ENCODE data around the gene TSPEAR. TPM values are rescaled to one million over a fixed set of nuclear protein-coding genes. Genes with fewer than 3 reads are reported as not detected.

Gene TSPEAR
- total and polyA plus RNA-seq, 7 donors: not detected

DNA sequence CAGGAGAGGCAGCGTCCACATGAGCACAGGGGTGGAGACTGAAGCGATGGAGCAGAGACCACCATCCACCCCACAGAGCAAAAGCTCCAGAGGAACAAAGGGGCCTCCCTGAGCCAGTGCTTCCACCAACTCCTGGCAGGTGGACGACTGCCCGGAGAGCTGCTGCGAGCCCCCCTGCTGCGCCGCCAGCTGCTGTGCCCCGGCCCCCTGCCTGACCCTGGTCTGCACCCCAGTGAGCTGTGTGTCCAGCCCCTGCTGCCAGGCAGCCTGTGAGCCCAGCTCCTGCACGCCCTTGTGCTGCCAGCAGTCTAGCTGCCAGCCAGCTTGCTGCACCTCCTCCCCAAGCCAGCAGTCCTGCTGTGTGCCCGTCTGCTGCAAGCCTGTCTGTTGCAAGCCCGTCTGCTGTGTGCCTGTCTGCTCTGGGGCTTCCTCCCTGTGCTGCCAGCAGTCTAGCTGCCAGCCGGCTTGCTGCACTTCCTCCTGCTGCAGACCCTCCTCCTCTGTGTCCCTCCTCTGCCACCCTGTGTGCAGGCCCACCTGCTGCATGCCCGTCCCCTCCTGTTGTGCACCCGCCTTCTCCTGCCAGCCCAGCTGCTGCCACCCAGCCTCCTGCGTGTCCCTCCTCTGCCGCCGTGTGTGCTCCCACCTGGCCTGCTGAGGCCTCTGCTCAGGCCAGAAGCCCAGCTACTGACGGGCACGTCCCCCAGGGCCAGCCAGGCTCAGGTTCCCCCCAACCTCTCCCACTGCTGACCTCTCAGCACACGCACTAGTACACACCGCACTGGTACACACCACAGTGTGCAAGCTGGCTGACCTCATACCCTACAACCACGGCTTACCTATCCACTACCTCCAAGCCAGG lies 9.0 kb downstream of the TSPEAR start:
- no peaks in the 10 kb centered on the region for H3K4me1 ChIP-seq
- intact Hi-C loops (cut with DNase I): no loop called here
- H3K9me3 ChIP-seq: no peaks in the 10 kb centered on the region
- H3K27me3 ChIP-seq (ENCODE audit: insufficient read depth in 3 of 3, low read length in 2 of 3): peaks cover 5 to 92% (median 46%) of the 10 kb centered on the region in 3 donors
- TF ChIP-seq, protein P1, sequence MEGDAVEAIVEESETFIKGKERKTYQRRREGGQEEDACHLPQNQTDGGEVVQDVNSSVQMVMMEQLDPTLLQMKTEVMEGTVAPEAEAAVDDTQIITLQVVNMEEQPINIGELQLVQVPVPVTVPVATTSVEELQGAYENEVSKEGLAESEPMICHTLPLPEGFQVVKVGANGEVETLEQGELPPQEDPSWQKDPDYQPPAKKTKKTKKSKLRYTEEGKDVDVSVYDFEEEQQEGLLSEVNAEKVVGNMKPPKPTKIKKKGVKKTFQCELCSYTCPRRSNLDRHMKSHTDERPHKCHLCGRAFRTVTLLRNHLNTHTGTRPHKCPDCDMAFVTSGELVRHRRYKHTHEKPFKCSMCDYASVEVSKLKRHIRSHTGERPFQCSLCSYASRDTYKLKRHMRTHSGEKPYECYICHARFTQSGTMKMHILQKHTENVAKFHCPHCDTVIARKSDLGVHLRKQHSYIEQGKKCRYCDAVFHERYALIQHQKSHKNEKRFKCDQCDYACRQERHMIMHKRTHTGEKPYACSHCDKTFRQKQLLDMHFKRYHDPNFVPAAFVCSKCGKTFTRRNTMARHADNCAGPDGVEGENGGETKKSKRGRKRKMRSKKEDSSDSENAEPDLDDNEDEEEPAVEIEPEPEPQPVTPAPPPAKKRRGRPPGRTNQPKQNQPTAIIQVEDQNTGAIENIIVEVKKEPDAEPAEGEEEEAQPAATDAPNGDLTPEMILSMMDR (IDR thresholded peaks at IDR 0.05): no peak
- no peak overlapping the region for H3K27ac ChIP-seq
- H3K36me3 ChIP-seq (ENCODE audit: insufficient read depth in 1 of 2, low read depth in 1 of 2): no peaks in the 10 kb centered on the region
- H3K4me3 ChIP-seq: no peak overlapping the region
- 30 to 47% (median 42%) methylated on average over 18 to 21 of the region's 22 CpGs for WGBS, 3 donors
- DNase-seq (peak in 1 of 2 donors; percentile 35), ATAC-seq (no peak)

DNA sequence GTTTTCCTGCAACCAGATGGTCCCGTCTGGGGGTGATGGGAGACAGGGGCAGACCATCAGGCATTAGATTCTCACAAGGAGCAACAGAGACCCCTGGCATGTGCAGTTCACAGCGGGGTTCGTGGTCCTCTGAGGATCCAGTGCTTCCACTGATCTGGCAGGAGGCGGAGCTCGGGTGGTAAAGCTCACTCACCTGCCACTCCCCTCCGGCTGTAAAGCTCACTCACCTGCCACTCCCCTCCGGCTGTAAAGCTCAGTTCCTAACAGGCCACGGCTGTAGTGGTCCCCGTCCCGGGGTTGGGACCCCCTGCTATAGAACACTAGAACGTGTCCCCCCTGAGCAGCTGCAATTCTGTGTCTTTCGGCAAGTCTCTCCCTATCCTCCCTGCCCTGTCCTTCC lies 9.8 kb downstream of the TSPEAR start:
- Histone ChIP-seq H3K27me3 (ENCODE audit: insufficient read depth in 3 of 3, low read length in 2 of 3) (peaks cover 5 to 87% (median 41%) of the 10 kb centered on the region in 3 donors), H3K4me3 (no peak overlapping the region), H3K36me3 (ENCODE audit: insufficient read depth in 1 of 2, low read depth in 1 of 2) (no peaks in the 10 kb centered on the region), H3K27ac (no peak overlapping the region), H3K9me3 (no peaks in the 10 kb centered on the region), H3K4me1 (no peaks in the 10 kb centered on the region)
- TF ChIP-seq, protein P1 (IDR thresholded peaks at IDR 0.05): no peak
- intact Hi-C loops (cut with DNase I): no loop called here
- WGBS, 3 donors: 11 to 16% (median 14%) methylated on average over 11 to 12 of the region's 12 CpGs
- ATAC-seq: no peak
- no peak for DNase-seq

DNA sequence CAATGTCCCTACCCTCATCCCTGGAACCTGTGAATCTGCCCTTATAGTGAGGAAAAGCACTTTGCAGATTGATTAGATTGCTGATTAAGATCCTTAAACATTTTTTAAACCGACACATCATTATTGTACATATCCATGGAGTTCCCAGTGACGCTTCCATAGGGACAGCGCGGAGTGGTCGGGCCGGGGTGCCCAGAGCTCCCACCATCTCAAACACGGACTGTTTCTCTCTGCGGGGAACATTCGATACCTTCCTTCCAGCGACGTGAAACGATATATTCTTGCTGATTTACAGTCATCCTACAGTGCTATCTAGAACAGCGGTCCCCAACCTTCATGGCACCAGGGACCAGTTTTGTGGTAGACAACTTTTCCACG lies 10.4 kb downstream of the TSPEAR start:
- peaks cover 5 to 87% (median 36%) of the 10 kb centered on the region in 3 donors for H3K27me3 ChIP-seq (ENCODE audit: insufficient read depth in 3 of 3, low read length in 2 of 3)
- TF ChIP-seq, protein P1 (IDR thresholded peaks at IDR 0.05): no peak
- no peaks in the 10 kb centered on the region for H3K4me1 ChIP-seq
- no peak for ATAC-seq
- H3K4me3 ChIP-seq: no peak overlapping the region
- no peak overlapping the region for H3K27ac ChIP-seq
- H3K36me3 ChIP-seq (ENCODE audit: insufficient read depth in 1 of 2, low read depth in 1 of 2): no peaks in the 10 kb centered on the region
- WGBS, 3 donors: 47 to 57% (median 50%) methylated on average over 14 of the region's 14 CpGs
- DNase-seq: no peak
- H3K9me3 ChIP-seq: no peaks in the 10 kb centered on the region
- intact Hi-C loops (cut with DNase I): no loop called here

DNA sequence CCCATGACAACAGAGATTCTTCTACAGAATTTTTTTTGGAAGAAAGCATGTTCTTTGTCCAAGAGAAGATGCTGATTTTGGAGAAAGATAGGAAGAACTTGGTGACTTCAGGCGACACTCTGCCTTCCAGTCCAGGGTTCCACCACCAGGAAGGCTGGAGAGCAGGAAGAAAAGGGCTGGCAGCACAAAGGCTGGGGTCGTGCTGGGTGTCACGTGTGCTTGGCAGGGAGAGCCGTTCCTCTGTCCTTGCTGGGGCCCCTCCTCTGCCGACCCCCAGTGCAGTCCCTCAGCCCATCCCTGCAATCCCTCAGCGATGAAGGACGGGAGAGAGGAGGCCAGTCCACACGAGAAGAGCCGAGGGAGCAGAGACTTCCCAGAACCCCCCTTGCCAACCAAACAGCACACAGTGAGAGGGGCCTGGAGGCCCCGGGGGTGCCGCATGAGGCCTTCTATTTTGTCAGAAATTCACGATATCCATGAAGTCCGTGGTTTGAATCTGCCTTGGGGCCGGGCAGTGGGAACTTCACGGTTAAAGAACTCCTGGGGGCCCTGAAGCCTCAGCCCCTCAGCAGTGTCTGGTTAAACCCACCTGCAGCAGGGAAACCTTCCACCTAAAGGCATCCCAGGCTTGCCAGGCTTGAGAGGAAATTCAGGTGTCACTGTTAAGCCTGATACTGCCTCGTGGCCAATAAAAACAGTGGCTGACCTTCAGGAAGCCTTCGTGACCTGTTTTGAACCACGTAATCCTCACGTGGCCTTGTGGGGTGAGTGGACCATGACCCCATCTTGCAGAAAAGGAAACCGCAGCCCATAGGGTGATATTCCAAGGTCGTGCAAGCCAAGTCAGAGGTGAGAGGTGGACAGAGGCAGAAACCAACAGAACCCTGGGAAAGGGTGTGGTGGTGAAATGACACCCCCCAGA lies 11.0 kb downstream of the TSPEAR start:
- ATAC-seq: no peak

More for the DNA sequence above, 11.0 kb downstream of the TSPEAR start:
- H3K4me3 ChIP-seq: no peak overlapping the region
- no peak for DNase-seq
- WGBS, 3 donors: 38 to 47% (median 43%) methylated on average over 21 of the region's 21 CpGs
- H3K4me1 ChIP-seq: no peaks in the 10 kb centered on the region
- no peak overlapping the region for H3K27ac ChIP-seq
- intact Hi-C loops (cut with DNase I): no loop called here
- TF ChIP-seq, protein P1 (IDR thresholded peaks at IDR 0.05): no peak
- no peaks in the 10 kb centered on the region for H3K9me3 ChIP-seq
- H3K27me3 ChIP-seq (ENCODE audit: insufficient read depth in 3 of 3, low read length in 2 of 3): peaks cover 5 to 84% (median 36%) of the 10 kb centered on the region in 3 donors
- no peaks in the 10 kb centered on the region for H3K36me3 ChIP-seq (ENCODE audit: insufficient read depth in 1 of 2, low read depth in 1 of 2)

All from psoas muscle (tissue), 8 donors.